HG02763 (cell line): Measurements from ENCODE around the gene ANKRD13C.

Source experiments
- ATAC-seq: cut with Tn5 transposase; IDR thresholded peaks from one replicate; pipeline ENCODE4 v1.9.1; 2021; ENCODE audit warnings: mild to moderate bottlenecking, moderate library complexity; ENCODE audit not compliant: unreplicated experiment

ANKRD13C gene

GRCh38 chr1:70314706-70315304, 39.7 kb downstream of the ANKRD13C start:
- ATAC-seq = no peak

- no peak for ATAC-seq
Measured at GRCh38 chr1:70311369-70311768, 43.2 kb downstream of the ANKRD13C start.

- ATAC-seq = no peak
Measured at GRCh38 chr1:70299472-70299871, 55.0 kb downstream of the ANKRD13C start.

- ATAC-seq = no peak
Measured at GRCh38 chr1:70295749-70296148, 58.8 kb downstream of the ANKRD13C start.

- ATAC-seq = no peak
Measured at GRCh38 chr1:70293186-70293843, 61.2 kb downstream of the ANKRD13C start.

GRCh38 chr1:70290218-70290617, 64.3 kb downstream of the ANKRD13C start:
- no peak for ATAC-seq

GRCh38 chr1:70288166-70288565, 66.4 kb downstream of the ANKRD13C start:
- ATAC-seq = no peak

- ATAC-seq = no peak
Measured at GRCh38 chr1:70286453-70286852, 68.1 kb downstream of the ANKRD13C start.

- ATAC-seq = no peak
Measured at GRCh38 chr1:70284366-70284765, 70.2 kb downstream of the ANKRD13C start.

- ATAC-seq = no peak
Measured at GRCh38 chr1:70278710-70279109, 75.8 kb downstream of the ANKRD13C start.

GRCh38 chr1:70277875-70278274, 76.6 kb downstream of the ANKRD13C start:
- no peak for ATAC-seq

- ATAC-seq = no peak
Measured at GRCh38 chr1:70265946-70266345, 88.6 kb downstream of the ANKRD13C start.

GRCh38 chr1:70264839-70265238, 89.7 kb downstream of the ANKRD13C start:
- ATAC-seq = no peak

- no peak for ATAC-seq
Measured at GRCh38 chr1:70256664-70257063, 97.9 kb downstream of the ANKRD13C start.

- no peak for ATAC-seq
Measured at GRCh38 chr1:70248729-70249128, 105.8 kb downstream of the ANKRD13C start.

GRCh38 chr1:70247768-70248167, 106.8 kb downstream of the ANKRD13C start:
- ATAC-seq = no peak

- no peak for ATAC-seq
Measured at GRCh38 chr1:70247122-70247521, 107.4 kb downstream of the ANKRD13C start.

GRCh38 chr1:70239940-70240339, 114.6 kb downstream of the ANKRD13C start:
- no peak for ATAC-seq

- no peak for ATAC-seq
Measured at GRCh38 chr1:70234733-70235132, 119.8 kb downstream of the ANKRD13C start.

GRCh38 chr1:70231475-70231874, 123.0 kb downstream of the ANKRD13C start:
- ATAC-seq = no peak

- no peak for ATAC-seq
Measured at GRCh38 chr1:70228670-70229069, 125.9 kb downstream of the ANKRD13C start.

- ATAC-seq = no peak
Measured at GRCh38 chr1:70227439-70227838, 127.1 kb downstream of the ANKRD13C start.

- no peak for ATAC-seq
Measured at GRCh38 chr1:70224954-70225353, 129.6 kb downstream of the ANKRD13C start.
